Suprapubic skin (tissue), 4 donors: Measurements from ENCODE around the gene ZBTB20. TPM values are rescaled to one million over a fixed set of nuclear protein-coding genes. Genes with fewer than 3 reads are reported as not detected.

Source experiments
- DNase-seq, 2 donors: peaks; one replicate each; pipeline ENCODE4 v3.0.0-alpha.2; 2019; ENCODE audit warnings: low spot score in 2 of 2
- H3K27ac ChIP-seq: fragments of 200-600 bp; sonication (generic); one replicate; pipeline ENCODE4 v1.5.1; 2019
- H3K27me3 ChIP-seq: fragments of 200-600 bp; sonication (generic); one replicate; pipeline ENCODE4 v1.5.1; 2019
- H3K36me3 ChIP-seq: fragments of 200-600 bp; sonication (generic); one replicate; pipeline ENCODE4 v1.5.1; 2019
- H3K4me1 ChIP-seq: fragments of 200-600 bp; sonication (generic); one replicate; pipeline ENCODE4 v1.5.1; 2019
- H3K4me3 ChIP-seq: fragments of 200-600 bp; sonication (generic); one replicate; pipeline ENCODE4 v1.5.1; 2019; ENCODE audit warnings: mild to moderate bottlenecking
- H3K9me3 ChIP-seq: fragments of 200-600 bp; sonication (generic); one replicate; pipeline ENCODE4 v1.5.1; 2019
- CTCF ChIP-seq, 2 donors: fragments of 200-600 bp in 1 of 2; fragments of 450-650 bp in 1 of 2; sonication (generic) in 1 of 2; IDR thresholded peaks; one replicate each; pipeline ENCODE4 v1.5.1; 2016 to 2019; ENCODE audit warnings: antibody characterized with exemption in 2 of 2, mild to moderate bottlenecking in 1 of 2, moderate library complexity in 1 of 2
- EP300 ChIP-seq: sonication (generic); formaldehyde crosslinking; IDR thresholded peaks from one replicate; pipeline ENCODE4 v1.6.1; 2017; ENCODE audit warnings: antibody characterized with exemption
- POLR2A ChIP-seq, 2 donors: fragments of 450-650 bp; IDR thresholded peaks; one replicate each; pipeline ENCODE4 v1.6.1; 2017; ENCODE audit warnings: antibody characterized with exemption in 2 of 2, mild to moderate bottlenecking in 2 of 2, moderate library complexity in 2 of 2
- POLR2AphosphoS5 ChIP-seq, 3 donors: sonication (generic); formaldehyde crosslinking; IDR thresholded peaks; one replicate each; pipeline ENCODE4 v1.6.1; 2017; ENCODE audit warnings: antibody characterized with exemption in 3 of 3
- WGBS: methylation state at CpG from one replicate; pipeline ENCODE4 v1.1.5; 2018; 5-methylcytosine and 5-hydroxymethylcytosine counted together
- total RNA-seq, 4 donors: library from RNA; depleted of rRNA; stranded (reverse); fragments of >200 nt; gene quantifications; one replicate each; pipeline ENCODE4 v1.1.0, GENCODE V29; 2016

ZBTB20 gene
- total RNA-seq, 4 donors from 2014 or later: 23.6 to 77.2 (median 39.4) TPM

- no peaks in the 10 kb centered on the region for H3K9me3 ChIP-seq
- no peaks in the 10 kb centered on the region for H3K27me3 ChIP-seq
- 93% methylated on average over 1 of the region's 1 CpG for whole genome bisulfite sequencing
- TF ChIP-seq POLR2AphosphoS5 (IDR thresholded peaks at IDR 0.05) (no peak), POLR2A (IDR thresholded peaks at IDR 0.05) (no peak), EP300 (no peak), CTCF (IDR thresholded peaks at IDR 0.05) (no peak)
- peaks cover 5% of the 10 kb centered on the region for H3K36me3 ChIP-seq
- no peaks in the 10 kb centered on the region for H3K4me1 ChIP-seq
- no peak for DNase-seq
- H3K27ac ChIP-seq: no peak overlapping the region
- no peak overlapping the region for H3K4me3 ChIP-seq
These were observed 213.7 kb downstream of the ZBTB20 start for GRCh38 chr3:114933407-114933806.

- Histone ChIP-seq H3K4me1 (no peaks in the 10 kb centered on the region), H3K36me3 (peaks cover 5% of the 10 kb centered on the region), H3K27me3 (no peaks in the 10 kb centered on the region), H3K27ac (no peak overlapping the region), H3K4me3 (no peak overlapping the region), H3K9me3 (no peaks in the 10 kb centered on the region)
- TF ChIP-seq POLR2AphosphoS5 (IDR thresholded peaks at IDR 0.05) (no peak), CTCF (IDR thresholded peaks at IDR 0.05) (no peak), EP300 (no peak), POLR2A (IDR thresholded peaks at IDR 0.05) (no peak)
- DNase-seq: no peak
- 95% methylated on average over 21 of the region's 21 CpGs for WGBS
These were observed 216.9 kb downstream of the ZBTB20 start for GRCh38 chr3:114929971-114930732.

GRCh38 chr3:114928989-114929640 lies 218.0 kb downstream of the ZBTB20 start:
- H3K4me1 ChIP-seq: no peaks in the 10 kb centered on the region
- peaks cover 5% of the 10 kb centered on the region for H3K36me3 ChIP-seq
- DNase-seq: no peak
- H3K27me3 ChIP-seq: no peaks in the 10 kb centered on the region
- no peak overlapping the region for H3K4me3 ChIP-seq
- WGBS: 93% methylated on average over 2 of the region's 2 CpGs
- no peak for TF ChIP-seq CTCF (IDR thresholded peaks at IDR 0.05)
- TF ChIP-seq EP300: no peak
- no peak for TF ChIP-seq POLR2AphosphoS5 (IDR thresholded peaks at IDR 0.05)
- TF ChIP-seq POLR2A (IDR thresholded peaks at IDR 0.05): no peak
- H3K27ac ChIP-seq: no peak overlapping the region
- H3K9me3 ChIP-seq: no peaks in the 10 kb centered on the region

GRCh38 chr3:114904633-114905032 lies 242.5 kb downstream of the ZBTB20 start:
- no peak for TF ChIP-seq EP300
- no peak for TF ChIP-seq CTCF (IDR thresholded peaks at IDR 0.05)
- no peak for DNase-seq
- Histone ChIP-seq H3K36me3 (no peaks in the 10 kb centered on the region), H3K27ac (no peak overlapping the region), H3K27me3 (no peaks in the 10 kb centered on the region), H3K9me3 (no peaks in the 10 kb centered on the region), H3K4me1 (peaks cover 25% of the 10 kb centered on the region), H3K4me3 (no peak overlapping the region)
- WGBS: 76% methylated on average over 3 of the region's 3 CpGs

GRCh38 chr3:114903213-114903612 lies 243.9 kb downstream of the ZBTB20 start:
- Histone ChIP-seq H3K36me3 (no peaks in the 10 kb centered on the region), H3K27me3 (no peaks in the 10 kb centered on the region), H3K4me1 (peaks cover 25% of the 10 kb centered on the region), H3K4me3 (no peak overlapping the region), H3K27ac (peak overlapping the region; percentile 22), H3K9me3 (no peaks in the 10 kb centered on the region)
- WGBS: 44% methylated on average over 1 of the region's 1 CpG
- TF ChIP-seq EP300 (no peak), CTCF (IDR thresholded peaks at IDR 0.05) (no peak)
- DNase-seq: no peak
